Muscle layer of colon (tissue), 2 donors: ENCODE results near the gene GRB2.

ENCODE experiments used
- H3K27ac ChIP-seq: one replicate; pipeline ENCODE4 v1.7.0; 2013; ENCODE audit warnings: low read depth, mild to moderate bottlenecking, low read length, moderate library complexity
- H3K27me3 ChIP-seq, 2 donors: one replicate each; pipeline ENCODE4 v1.7.0; 2013; ENCODE audit warnings: low read length in 2 of 2, mild to moderate bottlenecking in 2 of 2; ENCODE audit not compliant: insufficient read depth in 2 of 2, control insufficient read depth in 1 of 2
- H3K36me3 ChIP-seq: one replicate; pipeline ENCODE4 v1.7.0; 2013; ENCODE audit warnings: mild to moderate bottlenecking, low read length; ENCODE audit not compliant: insufficient read depth
- H3K4me1 ChIP-seq: one replicate; pipeline ENCODE4 v1.7.0; 2013; ENCODE audit warnings: mild to moderate bottlenecking, low read length; ENCODE audit not compliant: insufficient read depth
- H3K4me3 ChIP-seq, 2 donors: one replicate each; pipeline ENCODE4 v1.7.0; 2013; ENCODE audit warnings: low read length in 2 of 2, low read depth in 1 of 2, mild to moderate bottlenecking in 1 of 2, moderate library complexity in 1 of 2
- H3K9ac ChIP-seq: one replicate; pipeline ENCODE4 v1.7.0; 2013; ENCODE audit warnings: low read length
- H3K9me3 ChIP-seq: one replicate; pipeline ENCODE4 v1.7.0; 2013; ENCODE audit warnings: mild to moderate bottlenecking, low read length
- donor health status: abdominal sarcoma.
- donor health status: Adenocarcinoma of cecum.

The GRB2 gene

DNA sequence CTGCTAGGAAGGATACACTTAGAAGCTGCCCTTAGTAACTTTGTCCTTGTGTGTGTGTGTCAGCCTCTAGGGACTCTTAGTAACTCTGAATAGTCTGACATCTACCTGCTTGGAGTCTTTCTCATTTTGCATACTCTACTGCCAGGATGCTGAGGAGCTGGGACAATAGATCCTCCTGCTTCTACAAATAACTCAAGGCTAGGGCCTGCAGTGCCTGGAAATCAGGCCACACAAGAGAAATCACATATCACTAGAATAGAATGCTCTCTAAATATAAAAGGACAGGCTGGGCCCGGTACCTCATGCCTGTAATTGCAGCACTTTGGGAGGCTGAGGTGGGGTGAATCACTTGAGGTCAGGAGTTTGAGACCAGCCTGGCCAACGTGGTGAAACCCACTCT is 77.7 kb downstream of the GRB2 start:
- Histone ChIP-seq H3K36me3 (peaks cover 5% of the 10 kb centered on the region), H3K27ac (no peak overlapping the region), H3K4me3 (no peak overlapping the region), H3K9ac (no peak overlapping the region), H3K27me3 (no peaks in the 10 kb centered on the region), H3K9me3 (no peaks in the 10 kb centered on the region), H3K4me1 (peaks cover 17% of the 10 kb centered on the region)

DNA sequence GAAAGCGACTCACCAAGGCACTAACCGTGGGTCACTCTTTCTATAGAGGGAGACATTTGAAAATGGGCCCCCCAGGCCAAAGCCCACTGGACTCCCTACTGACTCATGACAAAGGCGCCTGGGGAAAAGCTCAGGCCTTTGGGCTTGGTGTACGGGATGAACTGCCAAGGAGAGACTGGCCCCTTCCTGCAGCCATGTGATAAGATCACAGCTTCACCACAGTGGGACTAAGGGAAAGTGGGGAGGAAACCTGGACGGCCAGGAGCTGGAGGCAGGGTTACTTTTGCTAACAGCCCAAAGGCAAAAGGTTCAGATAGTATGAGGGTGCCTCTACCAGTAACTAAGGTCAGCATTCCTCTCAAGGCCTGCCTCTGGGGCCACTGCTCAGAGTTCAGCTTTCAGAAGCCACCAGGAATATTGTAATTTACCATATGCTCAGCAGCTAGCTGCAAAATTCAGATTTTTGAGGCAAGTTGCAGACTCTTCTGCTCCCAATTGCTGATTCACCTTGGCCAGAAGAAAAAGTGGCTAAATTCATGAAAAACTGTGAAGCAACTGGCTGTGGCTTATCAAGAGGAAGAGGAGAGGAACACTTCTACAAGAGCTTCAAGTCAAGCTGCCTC is 79.1 kb downstream of the GRB2 start:
- Histone ChIP-seq H3K36me3 (peaks cover 12% of the 10 kb centered on the region), H3K27ac (no peak overlapping the region), H3K27me3 (no peaks in the 10 kb centered on the region), H3K4me3 (no peak overlapping the region), H3K4me1 (peaks cover 17% of the 10 kb centered on the region), H3K9me3 (no peaks in the 10 kb centered on the region), H3K9ac (no peak overlapping the region)

DNA sequence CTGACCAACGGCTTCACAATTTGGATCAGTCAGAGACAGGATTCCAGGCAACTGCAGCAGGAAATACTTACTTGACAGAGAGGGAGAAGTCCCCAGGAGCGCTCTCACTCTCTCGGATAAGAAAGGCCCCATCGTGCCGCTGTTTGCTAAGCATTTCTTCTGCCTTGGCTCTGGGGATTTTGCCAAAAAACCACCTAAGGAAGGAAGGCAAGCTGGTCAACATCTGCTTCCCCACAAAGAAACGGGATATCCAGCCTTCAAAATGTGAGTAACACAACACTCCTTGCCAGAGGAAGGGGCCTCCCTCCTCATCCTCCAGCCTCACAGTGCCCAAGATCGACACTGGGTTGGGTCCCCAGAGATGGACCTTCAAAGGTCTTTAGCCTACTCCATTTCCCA is 79.7 kb downstream of the GRB2 start:
- Histone ChIP-seq H3K9ac (no peak overlapping the region), H3K36me3 (peaks cover 16% of the 10 kb centered on the region), H3K27me3 (no peaks in the 10 kb centered on the region), H3K4me3 (no peak overlapping the region), H3K4me1 (peaks cover 17% of the 10 kb centered on the region), H3K9me3 (no peaks in the 10 kb centered on the region), H3K27ac (no peak overlapping the region)

DNA sequence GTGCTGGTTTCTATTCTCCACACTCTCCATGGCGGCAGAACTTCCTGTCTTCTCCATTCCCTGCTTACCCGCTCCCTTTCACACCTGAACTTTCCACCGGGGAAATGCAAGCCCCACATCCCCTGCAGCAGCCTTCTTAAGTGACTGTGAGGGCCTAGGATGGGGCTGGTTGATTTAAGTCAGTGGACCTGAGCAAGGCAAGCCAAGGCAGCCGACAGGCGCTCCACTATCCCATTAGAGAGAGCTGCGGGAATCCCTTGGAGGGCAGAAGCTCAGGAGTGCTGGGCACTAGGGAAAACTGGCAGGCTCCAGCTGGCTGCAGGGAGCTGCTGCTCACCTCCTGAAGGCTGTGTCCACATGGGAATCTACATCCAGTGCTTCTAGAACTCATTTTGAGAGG is 80.1 kb downstream of the GRB2 start:
- H3K36me3 ChIP-seq, result peaks cover 21% of the 10 kb centered on the region
- H3K4me3 ChIP-seq, result no peak overlapping the region
- H3K4me1 ChIP-seq, result peaks cover 20% of the 10 kb centered on the region
- H3K27me3 ChIP-seq, result no peaks in the 10 kb centered on the region
- no peak overlapping the region for H3K27ac ChIP-seq
- no peak overlapping the region for H3K9ac ChIP-seq
- no peaks in the 10 kb centered on the region for H3K9me3 ChIP-seq

DNA sequence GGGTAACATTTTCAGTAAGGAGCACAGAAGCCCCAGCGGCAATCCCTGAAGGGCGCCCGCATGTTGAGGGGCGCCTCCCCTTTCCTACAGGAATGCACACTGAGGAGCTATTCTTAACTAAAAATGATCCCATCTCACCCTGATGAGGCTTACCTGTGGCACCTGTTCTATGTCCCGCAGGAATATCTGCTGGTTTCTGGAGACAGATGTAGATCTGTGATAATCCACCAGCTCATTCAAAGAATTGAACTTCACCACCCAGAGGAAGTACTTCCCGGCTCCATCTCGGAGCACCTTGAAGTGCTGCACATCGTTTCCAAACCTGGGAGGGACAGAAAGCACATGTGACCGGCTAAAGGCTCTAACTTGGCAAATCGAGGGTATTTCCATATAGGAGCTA is 84.0 kb downstream of the GRB2 start:
- Histone ChIP-seq H3K9me3 (no peaks in the 10 kb centered on the region), H3K27me3 (no peaks in the 10 kb centered on the region), H3K36me3 (peaks cover 30% of the 10 kb centered on the region), H3K9ac (no peak overlapping the region), H3K4me3 (no peak overlapping the region), H3K27ac (no peak overlapping the region), H3K4me1 (peaks cover 22% of the 10 kb centered on the region)

DNA sequence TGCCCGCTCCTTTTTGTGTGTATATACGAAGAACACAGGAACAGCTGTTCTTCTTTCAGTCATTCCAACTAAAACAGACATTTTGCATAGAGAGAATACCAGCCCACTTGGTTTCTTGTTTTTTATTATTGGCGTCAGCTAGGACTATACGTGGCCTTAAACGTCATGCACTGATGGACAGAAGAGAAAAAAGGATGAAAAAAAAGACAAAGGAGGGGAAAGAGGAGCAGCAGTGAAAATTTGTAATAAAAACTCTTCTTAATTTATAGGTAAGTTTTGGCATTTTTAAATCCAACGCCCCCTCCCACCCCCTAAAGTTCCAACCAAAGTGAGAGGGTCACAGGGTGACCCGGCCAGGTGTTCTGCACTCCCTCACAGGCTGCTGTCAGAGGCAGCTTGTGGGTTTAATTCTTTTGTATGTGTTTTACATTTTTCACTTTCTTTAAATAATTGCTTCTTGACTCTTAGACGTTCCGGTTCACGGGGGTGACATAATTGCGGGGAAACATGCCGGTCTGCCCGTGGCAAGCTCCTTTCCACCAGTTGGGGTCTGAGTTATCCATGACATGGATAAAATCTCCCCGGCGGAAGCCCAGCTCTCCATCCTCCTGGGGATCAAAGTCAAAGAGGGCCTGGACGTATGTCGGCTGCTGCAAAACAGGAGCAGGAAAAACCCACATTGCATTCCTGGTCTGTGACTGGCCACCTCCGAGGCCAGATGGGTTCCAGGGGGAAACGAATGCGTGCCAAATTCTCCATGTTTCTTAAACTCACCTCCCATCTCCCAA is 85.4 kb downstream of the GRB2 start:
- Histone ChIP-seq H3K4me3 (no peak overlapping the region), H3K27ac (peak overlapping the region; percentile 6), H3K9ac (no peak overlapping the region), H3K4me1 (peaks cover 14% of the 10 kb centered on the region), H3K9me3 (no peaks in the 10 kb centered on the region), H3K27me3 (no peaks in the 10 kb centered on the region), H3K36me3 (peaks cover 25% of the 10 kb centered on the region)

DNA sequence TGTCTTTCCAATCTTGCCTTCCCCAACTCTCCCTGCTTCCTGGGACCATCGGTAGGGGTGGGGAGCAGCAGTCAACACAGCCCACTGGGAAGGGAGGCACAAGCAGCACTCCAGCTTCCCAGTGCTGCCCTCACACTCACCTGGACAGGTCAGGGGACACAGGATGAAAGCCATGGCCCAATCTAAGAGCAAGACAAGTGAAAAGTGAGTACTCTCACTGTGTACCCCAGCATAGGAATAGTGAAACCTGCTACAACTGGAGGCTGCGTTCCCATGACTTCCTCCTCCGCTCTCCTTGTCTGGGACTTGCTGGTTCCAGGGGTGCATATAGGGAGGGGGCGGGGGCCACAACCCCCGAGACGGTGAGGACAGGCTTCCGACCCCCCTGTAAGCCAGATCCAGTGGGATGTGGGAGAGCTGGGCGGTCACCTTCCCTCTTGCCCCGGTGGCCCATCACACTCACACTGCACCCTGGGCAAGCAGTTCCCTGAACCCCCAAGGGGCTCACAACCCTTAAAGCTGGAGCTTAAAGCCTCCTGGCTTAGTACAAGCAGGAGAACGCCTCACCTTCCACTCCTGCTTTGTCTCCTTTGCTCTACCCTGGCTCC is 86.8 kb downstream of the GRB2 start:
- no peak overlapping the region for H3K4me3 ChIP-seq
- no peaks in the 10 kb centered on the region for H3K27me3 ChIP-seq
- no peaks in the 10 kb centered on the region for H3K9me3 ChIP-seq
- no peak overlapping the region for H3K9ac ChIP-seq
- H3K36me3 ChIP-seq, result peaks cover 25% of the 10 kb centered on the region
- peaks cover 13% of the 10 kb centered on the region for H3K4me1 ChIP-seq
- H3K27ac ChIP-seq, result no peak overlapping the region

DNA sequence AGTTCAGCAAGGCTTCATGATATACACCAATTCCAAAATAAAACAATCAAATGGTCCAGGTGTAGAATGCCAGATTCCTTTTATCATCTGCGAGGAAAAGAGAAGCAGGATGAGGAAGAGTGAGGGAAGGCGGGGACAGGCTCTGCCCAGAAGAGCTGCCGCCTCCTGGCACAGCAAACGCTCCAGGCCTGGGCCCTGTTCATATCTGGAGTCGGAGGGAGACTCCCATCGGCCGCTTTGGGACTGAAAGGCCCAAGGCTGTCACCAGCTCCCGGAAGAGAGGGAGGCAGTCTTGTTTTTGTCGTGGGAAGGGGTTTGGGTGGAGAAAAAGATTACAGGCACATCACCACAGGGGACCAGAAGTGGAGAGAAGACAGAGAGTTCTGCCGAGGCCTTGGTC is 87.3 kb downstream of the GRB2 start:
- Histone ChIP-seq H3K27ac (no peak overlapping the region), H3K4me3 (no peak overlapping the region), H3K9ac (no peak overlapping the region), H3K4me1 (peaks cover 8% of the 10 kb centered on the region), H3K27me3 (no peaks in the 10 kb centered on the region), H3K9me3 (no peaks in the 10 kb centered on the region), H3K36me3 (peaks cover 25% of the 10 kb centered on the region)

DNA sequence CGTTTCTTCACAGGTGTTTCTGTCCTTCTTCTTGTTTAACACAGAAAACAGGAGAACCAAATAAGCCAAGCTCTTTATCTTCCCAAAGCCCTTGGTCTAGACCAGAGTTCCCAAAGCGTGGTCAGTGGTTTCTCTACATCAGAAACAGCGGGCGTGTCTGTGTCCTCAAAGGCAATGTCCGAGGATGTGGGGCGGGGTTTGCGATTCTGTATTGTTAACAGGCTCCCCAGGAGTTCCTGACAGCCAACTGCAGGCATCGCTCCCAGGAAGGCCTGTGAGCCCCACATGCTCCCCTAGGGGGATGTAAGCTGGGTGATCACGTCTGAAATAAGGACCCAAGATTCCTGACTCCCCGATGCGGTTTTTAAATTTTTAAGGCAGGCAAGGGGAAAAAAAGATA is 87.8 kb downstream of the GRB2 start:
- no peak overlapping the region for H3K27ac ChIP-seq
- no peak overlapping the region for H3K4me3 ChIP-seq
- H3K9ac ChIP-seq, result no peak overlapping the region
- no peaks in the 10 kb centered on the region for H3K9me3 ChIP-seq
- H3K27me3 ChIP-seq, result no peaks in the 10 kb centered on the region
- H3K36me3 ChIP-seq, result peaks cover 25% of the 10 kb centered on the region
- peaks cover 7% of the 10 kb centered on the region for H3K4me1 ChIP-seq

DNA sequence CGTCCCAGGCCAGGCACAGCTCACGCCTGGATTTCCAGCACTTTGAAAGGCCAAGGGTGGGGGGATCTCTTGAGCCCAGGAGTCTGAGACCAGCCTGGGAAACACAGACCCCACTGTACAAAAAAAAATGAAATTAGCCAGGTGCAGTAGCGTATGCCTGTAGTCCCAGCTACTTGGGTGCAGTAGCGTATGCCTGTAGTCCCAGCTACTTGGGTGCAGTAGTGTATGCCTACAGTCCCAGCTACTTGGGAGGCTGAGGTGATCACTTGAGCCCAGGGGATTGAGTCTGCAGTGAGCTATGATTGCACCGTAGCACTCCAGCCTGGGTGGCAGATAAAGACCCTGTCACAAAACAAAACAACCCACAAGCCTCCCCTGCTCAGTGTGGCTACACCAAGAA is 89.2 kb downstream of the GRB2 start:
- Histone ChIP-seq H3K4me1 (peaks cover 7% of the 10 kb centered on the region), H3K27ac (no peak overlapping the region)

DNA sequence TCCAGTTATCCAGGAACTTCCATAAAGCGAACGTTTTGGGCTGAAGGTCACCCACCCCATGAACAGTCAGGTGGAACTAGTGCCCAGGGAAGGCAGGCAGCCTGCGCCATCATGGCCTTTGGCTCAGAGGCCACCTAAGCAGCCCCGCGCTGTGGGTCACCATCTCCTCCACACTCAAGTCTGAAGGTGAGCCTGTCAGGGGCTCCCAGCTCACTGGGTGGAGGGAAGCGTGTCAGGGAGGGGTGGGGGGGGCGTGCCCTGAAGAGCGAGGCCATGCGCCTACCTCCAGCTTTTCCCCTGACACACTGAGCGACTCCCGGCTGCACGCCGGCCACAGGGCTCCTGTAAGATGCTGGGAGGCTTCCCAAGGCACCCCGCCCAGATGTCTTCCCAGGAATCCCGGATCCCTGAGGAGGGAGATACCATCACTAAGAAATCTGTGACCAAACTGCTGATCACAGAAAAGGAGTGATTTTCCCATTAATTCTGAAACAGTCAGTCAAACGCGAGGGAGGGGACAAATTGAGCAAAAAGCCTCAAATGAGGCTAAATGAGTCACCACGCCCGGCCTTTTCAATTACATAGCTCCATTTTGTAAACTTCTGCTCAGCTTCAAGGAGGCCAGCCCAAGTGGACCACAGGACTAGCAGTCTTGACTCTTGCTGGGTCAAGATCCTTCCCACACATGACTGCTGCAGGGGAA is 89.8 kb downstream of the GRB2 start:
- no peaks in the 10 kb centered on the region for H3K9me3 ChIP-seq
- H3K27me3 ChIP-seq, result no peaks in the 10 kb centered on the region
- peaks cover 13% of the 10 kb centered on the region for H3K36me3 ChIP-seq
- H3K4me3 ChIP-seq, result no peak overlapping the region
- H3K27ac ChIP-seq, result no peak overlapping the region
- H3K4me1 ChIP-seq, result peaks cover 7% of the 10 kb centered on the region
- H3K9ac ChIP-seq, result no peak overlapping the region

More for the DNA sequence above, 89.2 kb downstream of the GRB2 start:
- H3K36me3 ChIP-seq, result peaks cover 17% of the 10 kb centered on the region
- H3K9me3 ChIP-seq, result no peaks in the 10 kb centered on the region
- H3K27me3 ChIP-seq, result no peaks in the 10 kb centered on the region
- H3K9ac ChIP-seq, result no peak overlapping the region
- no peak overlapping the region for H3K4me3 ChIP-seq
